H1 (cell line): Measurements from ENCODE around the gene NEDD8.

Experiments
- CTCF ChIP-seq, 3 experiments: IDR thresholded peaks; 1 replicate in 2 of 3; 2 replicates in 1 of 3; pipeline versions ENCODE4 v1.5.1 to v1.6.1; 2011; ENCODE audit warnings: low read length in 3 of 3, mild to moderate bottlenecking in 3 of 3, inconsistent platforms in 2 of 3, low read depth in 1 of 3, moderate library complexity in 1 of 3; ENCODE audit not compliant: insufficient read depth in 1 of 3; ENCODE audit errors: control extremely low read depth in 1 of 3
- HDAC6 ChIP-seq: IDR thresholded peaks from one replicate; pipeline ENCODE4 v1.7.1; 2012; ENCODE audit warnings: low read depth, mild to moderate bottlenecking, inconsistent platforms, low read length, moderate library complexity
- KDM5A ChIP-seq: fragments of 200-600 bp; IDR thresholded peaks from 2 replicates; pipeline ENCODE4 v1.7.1; 2012; ENCODE audit warnings: mild to moderate bottlenecking, low read length, inconsistent platforms, mixed read lengths
- POLR2AphosphoS5 ChIP-seq: IDR thresholded peaks from 2 replicates; pipeline ENCODE4 v1.6.1; 2011; ENCODE audit warnings: low read depth, low read length
- RFX5 ChIP-seq: IDR thresholded peaks from 2 replicates; pipeline ENCODE4 v1.6.1; 2011; ENCODE audit warnings: low read depth, low read length, improper control_type of control experiment, borderline replicate concordance

DNA sequence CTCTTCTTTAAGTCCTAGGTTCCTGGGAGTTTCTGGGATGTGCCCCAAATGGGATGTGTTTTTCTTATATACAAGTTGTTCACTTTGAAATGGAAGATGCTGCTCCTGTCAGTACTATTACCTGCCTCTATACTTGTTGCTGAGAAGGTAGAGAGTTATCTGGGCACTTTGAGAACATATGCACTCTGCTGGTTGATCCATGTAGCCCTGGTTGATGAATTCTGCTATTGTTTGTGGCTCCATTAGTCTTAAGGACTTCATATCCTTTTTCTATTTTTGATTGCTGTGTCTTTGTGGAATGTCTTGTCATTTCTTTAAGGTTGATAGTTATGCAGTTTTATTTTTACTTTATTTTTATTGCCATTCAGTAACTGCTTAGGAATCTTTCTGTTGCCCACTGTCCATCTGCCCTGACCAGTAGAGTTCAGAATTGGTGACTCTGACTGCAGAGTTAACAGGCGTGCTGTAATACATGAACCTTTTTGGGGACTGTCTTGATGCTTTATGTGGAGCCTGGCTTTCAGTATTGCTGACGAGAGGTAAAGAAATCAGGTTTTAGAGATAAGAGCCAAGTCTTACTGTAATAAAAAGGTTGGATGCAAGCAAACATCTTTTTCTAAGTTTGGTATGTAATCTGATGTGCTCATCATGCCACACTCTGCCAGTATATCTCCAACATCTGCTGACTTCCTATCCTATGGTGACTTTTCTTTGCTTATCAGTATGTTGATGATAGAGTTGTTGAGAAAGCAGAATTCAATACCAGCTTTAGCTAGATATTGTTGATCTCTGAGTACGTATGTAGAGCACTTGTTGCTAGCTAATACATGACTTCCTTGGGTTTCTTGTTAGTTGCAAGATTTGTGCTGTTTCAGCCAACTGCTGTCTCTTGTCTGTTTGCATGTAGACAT is 2.2 kb upstream of the NEDD8 start:
- TF ChIP-seq CTCF (IDR thresholded peaks at IDR 0.05; ENCODE audit: control extremely low read depth in 1 of 3, insufficient read depth in 1 of 3, low read depth in 1 of 3, low read length in 3 of 3) (no peak), POLR2AphosphoS5 (no peak), RFX5 (no peak), KDM5A (no peak), HDAC6 (no peak)
